ENCODE data around the gene AEBP1.

The AEBP1 gene

DNA sequence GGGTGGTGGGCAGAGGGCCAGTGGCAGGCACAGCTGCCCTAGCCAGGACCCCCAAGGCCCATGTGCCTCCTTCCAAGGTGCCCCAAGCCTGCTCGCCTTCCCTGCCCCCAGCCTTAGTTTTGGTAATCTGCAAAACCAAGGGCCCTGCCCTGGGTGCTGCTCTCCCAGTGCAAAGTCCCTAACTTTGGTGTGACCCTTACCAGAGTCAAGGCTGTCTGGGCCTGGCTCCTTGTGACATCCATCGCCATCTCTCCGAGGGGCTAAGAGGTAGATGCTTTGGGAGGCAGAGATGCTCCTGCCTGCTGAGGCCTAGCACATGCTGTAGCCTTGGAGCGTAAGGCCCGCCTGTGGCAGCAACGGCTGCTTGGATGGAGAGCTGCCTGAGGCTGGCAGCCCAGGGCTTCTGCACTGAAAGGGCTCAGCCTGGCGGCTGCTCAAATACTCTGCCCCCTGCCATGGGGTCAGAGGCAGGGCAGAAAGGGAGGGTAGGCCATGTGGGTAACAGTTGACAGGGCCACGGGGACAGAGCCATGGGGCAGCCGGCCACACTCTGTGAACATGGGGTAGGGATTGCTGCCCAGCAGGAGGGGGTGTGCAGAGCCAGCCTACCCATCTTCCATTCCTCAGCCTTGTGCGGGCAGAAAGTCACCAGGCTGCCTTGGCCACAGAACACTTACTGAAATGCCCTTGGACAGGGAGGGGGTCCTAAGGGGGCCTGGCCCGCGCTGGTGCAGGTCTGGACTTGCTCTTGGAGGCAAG is 54.9 kb downstream of the AEBP1 start:
- no peak for DNase-seq

DNA sequence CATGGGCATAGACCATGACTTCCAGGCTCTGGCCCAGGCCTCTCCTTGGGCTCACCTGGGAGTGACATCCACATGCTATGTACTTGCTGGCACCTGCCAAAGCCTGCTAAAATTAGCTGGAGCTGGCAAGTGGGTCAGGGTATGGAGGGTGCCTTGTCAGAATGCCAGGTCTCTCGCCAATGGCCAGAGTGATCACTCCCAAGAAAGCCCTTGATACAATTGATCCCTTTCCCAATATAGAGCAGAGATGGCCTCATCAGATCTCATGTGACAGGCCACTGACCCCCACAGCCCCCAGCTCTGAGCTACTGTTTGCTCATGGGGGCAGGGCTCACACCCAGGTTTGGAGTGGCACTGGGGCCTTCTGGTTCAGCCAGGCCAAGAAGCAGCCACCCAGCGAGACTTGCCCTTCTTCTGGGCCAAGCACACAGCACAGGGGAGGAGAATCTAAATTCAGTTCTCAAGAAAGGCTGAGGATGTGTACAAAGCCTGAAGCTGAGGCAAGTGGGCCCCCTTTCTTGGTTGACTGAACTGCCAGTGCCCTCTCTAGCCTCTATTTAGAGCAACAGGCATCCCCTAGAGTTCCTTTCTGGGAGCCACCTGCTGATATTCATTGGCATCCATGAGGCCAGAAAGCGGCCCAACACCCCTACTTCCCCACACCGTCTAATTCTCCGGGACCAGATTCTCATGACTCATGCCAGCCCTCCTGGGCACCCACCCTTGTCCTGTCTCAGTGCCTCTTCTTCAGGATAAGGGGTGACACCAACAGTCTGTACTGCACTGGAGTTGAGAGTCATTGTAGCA is 55.9 kb downstream of the AEBP1 start:
- DNase-seq: no peak

DNA sequence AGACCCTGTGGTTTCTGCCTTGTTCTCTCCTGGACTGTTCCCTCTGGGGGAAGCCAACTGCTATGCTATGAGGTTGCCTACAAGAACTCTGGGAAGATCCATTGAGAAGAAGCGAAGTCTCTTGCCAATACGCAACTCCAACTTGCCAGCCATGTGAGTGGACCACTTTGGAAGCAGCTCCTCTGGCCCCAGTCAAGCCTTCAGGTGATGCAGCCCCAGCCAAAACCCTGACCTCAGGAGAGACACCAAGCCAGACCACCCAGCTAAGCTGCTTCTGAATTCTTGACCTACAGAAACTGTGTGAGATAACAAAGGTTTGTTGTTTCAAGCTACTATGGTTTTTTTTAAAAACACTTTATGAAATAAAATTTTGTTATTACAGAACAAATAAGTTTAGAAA is 57.2 kb downstream of the AEBP1 start:
- no peak for DNase-seq

DNA sequence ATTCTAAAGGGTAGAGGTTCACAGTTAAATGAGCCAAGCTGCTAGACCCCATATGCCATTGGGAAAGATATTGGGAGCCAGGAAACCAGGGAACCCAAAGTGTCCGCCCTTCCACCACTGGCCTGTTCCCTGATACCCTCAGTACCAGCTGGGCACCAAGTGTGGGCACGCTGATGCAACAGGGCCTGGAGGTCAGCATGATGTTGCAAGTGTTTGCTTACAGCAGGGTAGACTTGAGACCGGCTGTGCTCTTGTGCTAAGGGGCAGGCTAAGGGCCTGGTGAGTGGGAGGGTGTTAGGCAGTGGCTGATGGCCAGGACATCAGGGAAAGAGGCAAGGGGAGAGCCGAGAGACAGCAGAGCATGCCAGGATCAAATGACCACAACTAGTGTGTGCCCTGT is 58.0 kb downstream of the AEBP1 start:
- no peak for DNase-seq

DNA sequence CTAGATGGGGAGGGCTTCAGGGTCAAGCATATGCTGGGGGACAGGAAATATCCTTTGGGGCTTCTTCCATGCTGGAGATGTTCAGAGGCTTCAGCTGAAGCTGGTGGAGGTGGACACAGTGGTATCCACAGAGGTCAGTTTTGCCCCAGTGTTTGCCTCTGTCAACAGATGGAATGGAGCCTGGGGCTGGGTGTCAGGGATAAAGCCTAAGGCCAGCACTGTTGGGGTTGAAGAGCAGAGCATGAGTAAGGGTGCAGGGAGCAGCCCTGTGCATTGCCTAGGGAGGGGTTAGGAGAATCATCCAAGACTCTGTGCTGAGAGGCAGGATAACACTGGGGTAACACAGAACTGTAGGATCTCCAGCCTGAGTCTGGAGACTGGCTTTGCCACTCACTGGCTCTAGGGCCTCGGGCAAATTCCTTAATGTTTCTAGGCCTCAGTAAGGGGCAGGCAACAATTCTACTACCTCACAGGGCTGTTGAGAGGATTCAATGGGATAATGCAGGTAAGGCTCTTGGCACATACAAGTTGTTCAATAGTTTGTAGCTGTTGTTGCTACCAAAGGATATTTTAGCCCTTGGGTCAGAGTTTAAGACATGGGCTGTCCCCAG is 58.7 kb downstream of the AEBP1 start:
- DNase-seq: no peak

DNA sequence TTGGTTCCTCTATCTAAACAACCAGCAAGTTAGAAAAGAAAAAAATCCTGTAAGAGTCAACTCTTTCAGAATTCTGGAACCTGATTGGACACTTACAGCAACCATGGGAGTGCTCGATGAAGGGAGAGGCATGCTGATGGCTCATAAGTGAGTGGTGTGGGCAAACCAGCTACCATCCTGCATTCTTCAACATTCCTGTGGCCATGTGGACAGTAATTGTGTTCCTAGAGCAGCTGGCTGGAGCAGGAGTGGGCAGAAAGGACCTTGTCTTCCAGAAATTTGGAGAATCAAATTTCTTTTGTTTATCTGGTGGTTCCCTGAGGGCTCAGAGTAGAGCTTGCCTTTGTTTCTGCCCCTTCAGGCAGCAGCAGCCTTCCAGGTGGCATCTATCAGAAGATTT is 59.4 kb downstream of the AEBP1 start:
- DNase-seq: peak; percentile 62

All from DMS79 (cell line).